ENCODE data around the gene RAB4B.

RAB4B gene

GRCh38 chr19:40742886-40743285 lies 35.2 kb upstream of the RAB4B start:
- TF ChIP-seq POLR2A (IDR thresholded peaks at IDR 0.05; ENCODE audit: low read depth, low read length), result no peak
- no peak for DNase-seq (ENCODE audit: insufficient read length, low spot score)
- no peak for FAIRE-seq

- TF ChIP-seq POLR2A (IDR thresholded peaks at IDR 0.05; ENCODE audit: low read depth, low read length), result no peak
- DNase-seq (ENCODE audit: insufficient read length, low spot score) (no peak), FAIRE-seq (no peak)
These were observed 34.1 kb upstream of the RAB4B start for GRCh38 chr19:40743926-40744325.

- TF ChIP-seq POLR2A (IDR thresholded peaks at IDR 0.05; ENCODE audit: low read depth, low read length), result no peak
- no peak for FAIRE-seq
- no peak for DNase-seq (ENCODE audit: insufficient read length, low spot score)
These were observed 33.3 kb upstream of the RAB4B start for GRCh38 chr19:40744554-40745401.

GRCh38 chr19:40745402-40745780 lies 32.7 kb upstream of the RAB4B start:
- DNase-seq (ENCODE audit: insufficient read length, low spot score) (no peak), FAIRE-seq (no peak)
- no peak for TF ChIP-seq POLR2A (IDR thresholded peaks at IDR 0.05; ENCODE audit: low read depth, low read length)

- no peak for FAIRE-seq
- TF ChIP-seq POLR2A (IDR thresholded peaks at IDR 0.05; ENCODE audit: low read depth, low read length), result no peak
- no peak for DNase-seq (ENCODE audit: insufficient read length, low spot score)
These were observed 30.5 kb upstream of the RAB4B start for GRCh38 chr19:40747536-40747935.

- peak; percentile 99 for DNase-seq (ENCODE audit: insufficient read length, low spot score)
- TF ChIP-seq POLR2A (IDR thresholded peaks at IDR 0.05; ENCODE audit: low read depth, low read length), result peak; percentile 31; the same call in 1 of the 2 replicates
- peak; percentile 89 for FAIRE-seq
These were observed 27.8 kb upstream of the RAB4B start, which contains the start of gene ACTMAP for GRCh38 chr19:40750058-40750873. ACTMAP (minus strand) TSS chr19:40750477; CDS start chr19:40749803, 674 bp downstream.

GRCh38 chr19:40750874-40751537 lies 27.0 kb upstream of the RAB4B start, which contains the start of gene SNRPA:
SNRPA (plus strand) TSS chr19:40751203; CDS start chr19:40751409, 206 bp downstream.
- peak; percentile 57 for FAIRE-seq
- peak; percentile 49 for TF ChIP-seq POLR2A (IDR thresholded peaks at IDR 0.05; ENCODE audit: low read depth, low read length)
- DNase-seq (ENCODE audit: insufficient read length, low spot score), result peak; percentile 96

- FAIRE-seq, result no peak
- TF ChIP-seq POLR2A (IDR thresholded peaks at IDR 0.05; ENCODE audit: low read depth, low read length), result no peak
- no peak for DNase-seq (ENCODE audit: insufficient read length, low spot score)
These were observed 25.7 kb upstream of the RAB4B start for GRCh38 chr19:40752257-40752781.

GRCh38 chr19:40754611-40755247 lies 23.3 kb upstream of the RAB4B start:
- no peak for FAIRE-seq
- no peak for TF ChIP-seq POLR2A (IDR thresholded peaks at IDR 0.05; ENCODE audit: low read depth, low read length)
- DNase-seq (ENCODE audit: insufficient read length, low spot score), result no peak

- DNase-seq (ENCODE audit: insufficient read length, low spot score) (no peak), FAIRE-seq (no peak)
- TF ChIP-seq POLR2A (IDR thresholded peaks at IDR 0.05; ENCODE audit: low read depth, low read length), result no peak
These were observed 22.8 kb upstream of the RAB4B start for GRCh38 chr19:40755248-40755624.

- no peak for TF ChIP-seq POLR2A (IDR thresholded peaks at IDR 0.05; ENCODE audit: low read depth, low read length)
- no peak for FAIRE-seq
These were observed 22.3 kb upstream of the RAB4B start for GRCh38 chr19:40755791-40756190.

GRCh38 chr19:40756502-40757110 lies 21.4 kb upstream of the RAB4B start:
- FAIRE-seq (no peak), DNase-seq (ENCODE audit: insufficient read length, low spot score) (no peak)
- TF ChIP-seq POLR2A (IDR thresholded peaks at IDR 0.05; ENCODE audit: low read depth, low read length), result no peak

More at GRCh38 chr19:40755791-40756190, 22.3 kb upstream of the RAB4B start:
- no peak for DNase-seq (ENCODE audit: insufficient read length, low spot score)

GRCh38 chr19:40758491-40758890 lies 19.6 kb upstream of the RAB4B start:
- no peak for TF ChIP-seq POLR2A (IDR thresholded peaks at IDR 0.05; ENCODE audit: low read depth, low read length)
- FAIRE-seq (no peak), DNase-seq (ENCODE audit: insufficient read length, low spot score) (no peak)

Measured in H54 (cell line).